Body of pancreas (tissue), 4 donors: ENCODE measurements around the gene ZSWIM6. TPM values are rescaled to one million over a fixed set of nuclear protein-coding genes. Genes with fewer than 3 reads are reported as not detected.
A peak's percentile ranks its signal among the peaks of the same experiment; 100 is the strongest.

ENCODE experiments used
- ATAC-seq: fragments of 150-250 bp; one replicate; pipeline ENCODE4 v1.9.1; 2016
- DNase-seq, 4 donors: peaks; one replicate each; pipeline ENCODE4 v3.0.0-alpha.2; 2019
- H3K27ac ChIP-seq, 4 donors: fragments of 200-600 bp; sonication (generic); 1 replicate in 3 of 4; 2 replicates in 1 of 4; pipeline versions ENCODE4 v1.5.1 to v1.6.1; 2016 to 2019; ENCODE audit warnings: mild to moderate bottlenecking in 1 of 4, mixed read lengths in 1 of 4, moderate library complexity in 1 of 4
- H3K27me3 ChIP-seq, 2 donors: fragments of 200-600 bp; sonication (generic); one replicate each; pipeline ENCODE4 v1.6.0; 2016; ENCODE audit warnings: mild to moderate bottlenecking in 1 of 2
- H3K36me3 ChIP-seq, 2 donors: fragments of 200-600 bp; sonication (generic); replicated peaks in 1 of 2; 2 replicates each; pipeline ENCODE4 v1.5.1; 2016; ENCODE audit warnings: low read depth in 2 of 2; ENCODE audit not compliant: insufficient read depth in 1 of 2
- H3K4me1 ChIP-seq: fragments of 200-600 bp; sonication (generic); one replicate; pipeline ENCODE4 v1.6.0; 2016
- H3K4me3 ChIP-seq, 2 donors: fragments of 200-600 bp; sonication (generic); 1 replicate in 1 of 2; 2 replicates in 1 of 2; pipeline ENCODE4 v1.5.1; 2016 to 2019
- H3K9me3 ChIP-seq, 3 donors: fragments of 200-600 bp; sonication (generic); 1 replicate in 2 of 3; 2 replicates in 1 of 3; pipeline ENCODE4 v1.5.1; 2016
- CTCF ChIP-seq, 7 experiments: fragments of 450-650 bp in 4 of 7; fragments of 200-600 bp in 3 of 7; sonication (generic) in 3 of 7; IDR thresholded peaks; one replicate each; pipeline ENCODE4 v1.5.1; 2016 to 2019; ENCODE audit warnings: antibody characterized with exemption in 7 of 7
- POLR2A ChIP-seq, 3 donors: fragments of 450-650 bp; IDR thresholded peaks; one replicate each; pipeline ENCODE4 v1.6.1; 2016; ENCODE audit warnings: antibody characterized with exemption in 3 of 3, mild to moderate bottlenecking in 2 of 3
- WGBS, 2 donors: methylation state at CpG; one replicate each; pipeline ENCODE4 v1.1.5; 2017; 5-methylcytosine and 5-hydroxymethylcytosine counted together
- intact Hi-C: fragments of 100-400 bp; cut with DNase I; formaldehyde crosslinking; loops from one replicate; pipeline ENCODE4 v1.15.1; 2023
- total RNA-seq, 2 donors: library from RNA; depleted of rRNA; stranded (reverse); fragments of >200 nt; gene quantifications; one replicate each; pipeline ENCODE4 v1.1.0, GENCODE V29; 2016

Gene ZSWIM6
- total RNA-seq, 2 donors from 2014 or later, result 5.9 to 8.8 TPM

- 91 to 92% methylated on average over 3 of the region's 3 CpGs for WGBS, 2 donors
- no peak for DNase-seq
- H3K27ac ChIP-seq, result no peak overlapping the region
- H3K27me3 ChIP-seq, result no peaks in the 10 kb centered on the region
- TF ChIP-seq CTCF (IDR thresholded peaks at IDR 0.05) (no peak), POLR2A (IDR thresholded peaks at IDR 0.05) (no peak)
- ATAC-seq, result no peak
- H3K9me3 ChIP-seq, result no peaks in the 10 kb centered on the region
- H3K4me3 ChIP-seq, result no peak overlapping the region
- H3K36me3 ChIP-seq, result no peaks in the 10 kb centered on the region
- intact Hi-C loops, result no loop called here
- peaks cover 40% of the 10 kb centered on the region for H3K4me1 ChIP-seq
These were observed 128.4 kb downstream of the ZSWIM6 start for GRCh38 chr5:61460471-61460870.

- TF ChIP-seq POLR2A (IDR thresholded peaks at IDR 0.05) (no peak), CTCF (IDR thresholded peaks at IDR 0.05) (no peak)
- peaks cover 34% of the 10 kb centered on the region for H3K4me1 ChIP-seq
- ATAC-seq, result peak; percentile 24
- H3K4me3 ChIP-seq, result no peak overlapping the region
- H3K27ac ChIP-seq, result no peak overlapping the region
- no peaks in the 10 kb centered on the region for H3K9me3 ChIP-seq
- DNase-seq, result peak in 1 of 4 donors; percentile 10
- H3K36me3 ChIP-seq, result no peaks in the 10 kb centered on the region
- no peaks in the 10 kb centered on the region for H3K27me3 ChIP-seq
- intact Hi-C loops, result no loop called here
- 89 to 100% methylated on average over 1 of the region's 1 CpG for WGBS, 2 donors
These were observed 129.4 kb downstream of the ZSWIM6 start for GRCh38 chr5:61461417-61461816.

- H3K4me1 ChIP-seq, result peaks cover 32% of the 10 kb centered on the region
- DNase-seq (no peak), ATAC-seq (no peak)
- no peak for TF ChIP-seq CTCF (IDR thresholded peaks at IDR 0.05)
- no peak for TF ChIP-seq POLR2A (IDR thresholded peaks at IDR 0.05)
- WGBS, 2 donors, result 17 to 24% methylated on average over 1 of the region's 1 CpG
- no peaks in the 10 kb centered on the region for H3K9me3 ChIP-seq
- no peaks in the 10 kb centered on the region for H3K36me3 ChIP-seq
- no peak overlapping the region for H3K27ac ChIP-seq
- H3K27me3 ChIP-seq, result no peaks in the 10 kb centered on the region
- intact Hi-C loops, result no loop called here
- no peak overlapping the region for H3K4me3 ChIP-seq
These were observed 129.9 kb downstream of the ZSWIM6 start for GRCh38 chr5:61461926-61462325.

- 67 to 84% methylated on average over 2 of the region's 2 CpGs for WGBS, 2 donors
- TF ChIP-seq CTCF (IDR thresholded peaks at IDR 0.05) (no peak), POLR2A (IDR thresholded peaks at IDR 0.05) (no peak)
- H3K9me3 ChIP-seq, result no peaks in the 10 kb centered on the region
- H3K36me3 ChIP-seq, result no peaks in the 10 kb centered on the region
- intact Hi-C loops, result no loop called here
- no peak overlapping the region for H3K4me3 ChIP-seq
- H3K27me3 ChIP-seq, result no peaks in the 10 kb centered on the region
- no peak for ATAC-seq
- peaks cover 41% of the 10 kb centered on the region for H3K4me1 ChIP-seq
- no peak for DNase-seq
- no peak overlapping the region for H3K27ac ChIP-seq
These were observed 131.5 kb downstream of the ZSWIM6 start for GRCh38 chr5:61463596-61463995.

GRCh38 chr5:61464512-61464911 lies 132.5 kb downstream of the ZSWIM6 start:
- H3K36me3 ChIP-seq, result no peaks in the 10 kb centered on the region
- intact Hi-C loops, result no loop called here
- H3K27ac ChIP-seq, result peak overlapping the region in 1 of 4 donors; percentile 25
- no peaks in the 10 kb centered on the region for H3K9me3 ChIP-seq
- no peaks in the 10 kb centered on the region for H3K27me3 ChIP-seq
- TF ChIP-seq CTCF (IDR thresholded peaks at IDR 0.05) (no peak), POLR2A (IDR thresholded peaks at IDR 0.05) (no peak)
- H3K4me3 ChIP-seq, result no peak overlapping the region
- ATAC-seq (no peak), DNase-seq (no peak)
- peaks cover 41% of the 10 kb centered on the region for H3K4me1 ChIP-seq
- 51 to 64% methylated on average over 4 of the region's 4 CpGs for WGBS, 2 donors
